Measurements from ENCODE around the gene FHIT.

The FHIT gene

DNA sequence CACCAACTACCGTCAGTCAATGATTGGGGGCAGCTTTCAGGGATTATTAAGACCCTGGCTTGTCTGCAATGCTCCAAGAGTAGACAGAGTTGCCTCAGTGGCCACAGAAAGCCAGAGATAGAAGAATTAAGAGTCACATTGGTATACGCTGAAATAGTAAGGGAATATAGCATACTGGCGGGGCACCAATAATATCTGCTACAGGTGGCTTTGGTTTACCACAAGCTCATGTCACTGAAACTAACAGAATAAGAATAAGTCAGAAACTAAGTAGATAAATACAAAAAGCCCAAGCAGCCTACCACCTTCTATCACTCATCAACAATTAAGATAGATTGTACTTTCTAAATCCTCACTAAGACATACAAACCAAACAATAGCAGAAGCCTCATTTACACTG is 2.5 kb upstream of the FHIT start:
- DNase-seq (ENCODE audit: low spot score), result no peak
- TF ChIP-seq, protein P1, sequence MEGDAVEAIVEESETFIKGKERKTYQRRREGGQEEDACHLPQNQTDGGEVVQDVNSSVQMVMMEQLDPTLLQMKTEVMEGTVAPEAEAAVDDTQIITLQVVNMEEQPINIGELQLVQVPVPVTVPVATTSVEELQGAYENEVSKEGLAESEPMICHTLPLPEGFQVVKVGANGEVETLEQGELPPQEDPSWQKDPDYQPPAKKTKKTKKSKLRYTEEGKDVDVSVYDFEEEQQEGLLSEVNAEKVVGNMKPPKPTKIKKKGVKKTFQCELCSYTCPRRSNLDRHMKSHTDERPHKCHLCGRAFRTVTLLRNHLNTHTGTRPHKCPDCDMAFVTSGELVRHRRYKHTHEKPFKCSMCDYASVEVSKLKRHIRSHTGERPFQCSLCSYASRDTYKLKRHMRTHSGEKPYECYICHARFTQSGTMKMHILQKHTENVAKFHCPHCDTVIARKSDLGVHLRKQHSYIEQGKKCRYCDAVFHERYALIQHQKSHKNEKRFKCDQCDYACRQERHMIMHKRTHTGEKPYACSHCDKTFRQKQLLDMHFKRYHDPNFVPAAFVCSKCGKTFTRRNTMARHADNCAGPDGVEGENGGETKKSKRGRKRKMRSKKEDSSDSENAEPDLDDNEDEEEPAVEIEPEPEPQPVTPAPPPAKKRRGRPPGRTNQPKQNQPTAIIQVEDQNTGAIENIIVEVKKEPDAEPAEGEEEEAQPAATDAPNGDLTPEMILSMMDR (IDR thresholded peaks at IDR 0.05; ENCODE audit: borderline replicate concordance, control extremely low read depth, extremely low read depth, insufficient read depth, missing control alignments), result no peak
- in situ Hi-C loops (cut with MboI; ENCODE audit: low sequenced_read_pairs, unreplicated experiment), result no loop called here

DNA sequence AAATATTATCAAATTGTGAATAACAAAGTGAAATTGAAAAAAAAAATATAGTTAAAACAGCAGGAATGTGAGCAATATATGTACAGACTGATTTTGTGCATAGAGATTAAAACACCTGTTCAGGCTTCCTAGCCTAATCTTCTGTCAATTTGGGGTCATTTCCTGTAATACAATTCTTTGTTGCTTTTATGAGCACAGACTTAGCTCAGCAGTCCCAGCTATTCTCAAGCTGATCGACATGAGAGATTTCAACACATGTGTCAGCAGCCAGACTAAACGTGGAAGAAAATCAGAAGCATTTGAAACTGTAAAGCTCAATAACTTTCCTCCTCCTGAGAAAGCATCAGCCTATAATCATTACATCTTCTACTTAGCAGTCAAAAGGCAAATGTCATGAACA is 1.6 kb upstream of the FHIT start:
- TF ChIP-seq, protein P1 (IDR thresholded peaks at IDR 0.05; ENCODE audit: borderline replicate concordance, control extremely low read depth, extremely low read depth, insufficient read depth, missing control alignments), result no peak
- DNase-seq (ENCODE audit: low spot score), result no peak
- in situ Hi-C loops (cut with MboI; ENCODE audit: low sequenced_read_pairs, unreplicated experiment), result no loop called here

DNA sequence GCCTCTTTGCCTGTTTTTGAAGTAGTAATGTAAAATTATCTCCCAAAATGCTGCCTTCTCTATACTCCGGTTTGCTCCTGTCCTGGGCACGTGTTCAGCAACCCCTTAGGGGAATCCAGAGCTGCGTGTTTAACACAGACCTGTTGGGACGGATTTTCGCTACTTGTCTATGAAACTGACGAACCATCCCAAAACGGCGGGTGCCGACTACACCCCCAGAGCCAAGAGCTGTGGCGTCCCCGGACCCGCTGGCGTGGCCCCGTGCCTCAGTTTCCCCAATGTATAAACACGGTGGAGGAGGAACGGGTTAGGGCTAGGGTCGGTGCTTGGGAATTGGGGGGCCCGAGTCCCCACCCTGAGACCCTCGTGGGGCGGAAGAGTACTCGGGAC is 473 bp downstream of the FHIT start:
- TF ChIP-seq, protein P1 (IDR thresholded peaks at IDR 0.05; ENCODE audit: borderline replicate concordance, control extremely low read depth, extremely low read depth, insufficient read depth, missing control alignments), result no peak
- DNase-seq (ENCODE audit: low spot score), result peak; percentile 39
- in situ Hi-C loops (cut with MboI; ENCODE audit: low sequenced_read_pairs, unreplicated experiment), result no loop called here

DNA sequence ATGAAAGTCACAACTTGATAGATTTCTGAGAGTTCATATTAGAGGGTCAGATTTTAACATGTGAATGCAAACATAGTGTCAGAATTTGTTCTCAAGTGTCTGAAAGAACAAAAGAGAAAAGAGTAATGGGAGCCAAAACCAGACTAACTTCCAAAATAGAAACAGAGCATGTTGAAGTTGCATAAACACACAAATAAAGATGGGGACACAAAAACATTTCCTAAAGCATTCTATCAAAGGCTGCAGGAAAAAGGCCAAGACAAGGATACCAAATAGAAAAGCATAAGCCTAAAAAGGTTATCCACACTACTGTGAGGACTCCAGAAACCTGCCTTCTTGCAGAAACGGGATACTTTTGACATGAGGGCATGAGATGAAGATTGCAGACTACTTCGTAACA is 2.8 kb downstream of the FHIT start:
- in situ Hi-C loops (cut with MboI; ENCODE audit: low sequenced_read_pairs, unreplicated experiment), result no loop called here
- no peak for DNase-seq (ENCODE audit: low spot score)
- TF ChIP-seq, protein P1 (IDR thresholded peaks at IDR 0.05; ENCODE audit: borderline replicate concordance, control extremely low read depth, extremely low read depth, insufficient read depth, missing control alignments), result no peak

DNA sequence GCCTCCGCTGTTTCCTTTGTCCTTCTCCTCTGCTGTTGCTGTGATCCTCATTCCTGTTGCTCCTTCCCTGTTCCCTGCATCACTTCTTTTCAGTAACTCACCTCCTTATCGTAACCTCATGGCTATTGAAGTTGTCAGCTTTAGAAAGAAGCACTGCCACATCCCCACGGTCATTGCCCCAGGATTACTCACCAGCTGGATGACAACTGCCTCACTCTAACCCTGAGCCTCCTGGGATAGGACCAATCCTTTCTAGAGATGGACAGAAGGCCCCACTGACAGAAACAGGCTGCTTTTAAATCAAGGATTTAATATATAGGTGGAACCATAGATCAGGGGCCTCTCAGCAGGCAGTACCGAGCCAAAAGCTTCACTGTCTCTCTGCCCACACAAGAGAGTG is 4.1 kb downstream of the FHIT start:
- in situ Hi-C loops (cut with MboI; ENCODE audit: low sequenced_read_pairs, unreplicated experiment), result no loop called here
- DNase-seq (ENCODE audit: low spot score), result no peak
- TF ChIP-seq, protein P1 (IDR thresholded peaks at IDR 0.05; ENCODE audit: borderline replicate concordance, control extremely low read depth, extremely low read depth, insufficient read depth, missing control alignments), result no peak

DNA sequence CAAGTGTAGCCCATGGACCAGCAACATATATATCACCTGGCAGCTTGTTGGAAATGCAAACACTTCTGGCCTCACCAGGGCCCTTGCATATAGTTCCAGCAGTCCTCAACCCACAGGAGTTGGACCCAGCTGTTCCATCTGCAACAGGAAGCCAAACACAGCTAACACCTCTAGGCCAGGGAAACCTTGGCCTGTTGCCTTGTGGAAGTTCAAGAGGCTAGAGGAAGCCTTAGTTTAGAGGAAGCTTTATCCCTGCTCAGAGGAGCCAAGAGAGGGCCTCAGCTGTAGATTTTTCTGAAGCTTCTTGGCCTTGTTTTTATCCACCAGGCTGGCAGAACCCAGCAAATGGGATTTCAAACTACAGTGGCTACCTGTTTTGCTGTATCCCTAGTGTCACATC is 11.4 kb downstream of the FHIT start:
- DNase-seq (ENCODE audit: low spot score), result no peak
- TF ChIP-seq, protein P1 (IDR thresholded peaks at IDR 0.05; ENCODE audit: borderline replicate concordance, control extremely low read depth, extremely low read depth, insufficient read depth, missing control alignments), result no peak
- in situ Hi-C loops (cut with MboI; ENCODE audit: low sequenced_read_pairs, unreplicated experiment), result no loop called here

DNA sequence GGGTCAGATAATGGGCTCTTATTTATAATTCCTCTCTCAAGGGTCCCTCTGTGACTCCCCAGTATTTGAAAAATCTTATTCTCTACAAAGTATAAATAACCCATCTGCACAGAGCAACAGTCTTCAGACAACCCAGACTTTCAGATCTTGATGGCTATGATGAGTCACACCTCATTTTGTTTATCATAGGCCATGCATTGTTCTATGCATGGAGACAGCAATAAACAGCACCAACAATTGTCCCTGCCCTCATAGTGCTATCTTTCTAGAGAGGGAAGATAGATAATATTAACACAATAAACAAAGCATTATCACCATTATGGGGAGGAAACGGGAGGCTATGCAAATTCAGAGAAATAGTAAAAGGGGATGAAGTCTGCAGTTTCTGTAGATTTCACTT is 13.4 kb downstream of the FHIT start:
- no peak for DNase-seq (ENCODE audit: low spot score)

More for the DNA sequence above, 13.4 kb downstream of the FHIT start:
- in situ Hi-C loops (cut with MboI; ENCODE audit: low sequenced_read_pairs, unreplicated experiment), result no loop called here
- TF ChIP-seq, protein P1 (IDR thresholded peaks at IDR 0.05; ENCODE audit: borderline replicate concordance, control extremely low read depth, extremely low read depth, insufficient read depth, missing control alignments), result no peak
